A549 (cell line): ENCODE data around the gene MANF. TPM values are rescaled to one million over a fixed set of nuclear protein-coding genes. Genes with fewer than 3 reads are reported as not detected.

Experiments used
- ATAC-seq, 2 experiments: fragments of 200-7000 bp in 1 of 2; fragments of >200 bp in 1 of 2; cut with Nextera tagmentation in 1 of 2; cut with Tn5 transposase in 1 of 2; 3 replicates each; pipeline versions ENCODE4 v1.8.0 to v1.9.1; 2018 to 2020; ENCODE audit warnings: mild to moderate bottlenecking in 1 of 2, moderate library complexity in 1 of 2
- CTCF ChIA-PET: fragments of 300-600 bp; sonication (Branson Sonifier 250); formaldehyde crosslinking; extraction: SDS; loops from one replicate; lab custom pipeline; 2021; ENCODE audit warnings: antibody characterized with exemption, inconsistent platforms; lab: Yijun Ruan, JAX
- POLR2A ChIA-PET: fragments of 350-600 bp; formaldehyde crosslinking; extraction: SDS; loops from one replicate; lab custom pipeline; 2021; ENCODE audit warnings: antibody characterized with exemption, inconsistent platforms; lab: Yijun Ruan, JAX
- DNase-seq, 2 experiments: peaks; one replicate each; pipeline versions ENCODE4 v3.0.0 to v3.0.0-alpha.2; 2011 to 2016; ENCODE audit warnings: low read depth in 1 of 2, low spot score in 1 of 2
- FAIRE-seq: peaks from 2 replicates; lab custom pipeline; 2011; peaks lifted over from hg19 to GRCh38; lab: Jason Lieb, UNC
- H3K27ac ChIP-seq, 2 experiments: fragments of >200 bp; sonication (Bioruptor Twin); formaldehyde crosslinking; 3 replicates each; pipeline ENCODE4 v1.5.1; 2016 to 2017
- H3K4me1 ChIP-seq: fragments of >200 bp; sonication (Bioruptor Twin); formaldehyde crosslinking; 3 replicates; pipeline ENCODE4 v1.6.1; 2016
- H3K4me2 ChIP-seq: fragments of >200 bp; sonication (Bioruptor Twin); formaldehyde crosslinking; 3 replicates; pipeline ENCODE4 v1.6.1; 2016
- H3K4me3 ChIP-seq: fragments of >200 bp; sonication (Bioruptor Twin); formaldehyde crosslinking; 3 replicates; pipeline ENCODE4 v1.5.1; 2016
- H3K9me3 ChIP-seq: fragments of >200 bp; sonication (Bioruptor Twin); formaldehyde crosslinking; 3 replicates; pipeline ENCODE4 v1.6.1; 2016
- BCL3 ChIP-seq: fragments of >200 bp; sonication (Bioruptor Twin); formaldehyde crosslinking; IDR thresholded peaks from 3 replicates; pipeline ENCODE4 v1.6.1; 2016
- CBX2 ChIP-seq: fragments of 200-600 bp; sonication (generic); IDR thresholded peaks from 2 replicates; pipeline ENCODE4 v1.6.1; 2016; ENCODE audit warnings: low read depth, mild to moderate bottlenecking, borderline replicate concordance
- EHF ChIP-seq: fragments of 250-450 bp; sonication (Bioruptor Pico); IDR thresholded peaks from 2 replicates; pipeline ENCODE4 v1.5.0; 2020; ENCODE audit warnings: mild to moderate bottlenecking
- FOSL2 ChIP-seq, 2 experiments: fragments of 450-650 bp in 1 of 2; fragments of >200 bp in 1 of 2; sonication (Bioruptor Twin) in 1 of 2; formaldehyde crosslinking; IDR thresholded peaks; 2 replicates each; pipeline versions ENCODE4 v1.5.0 to v1.6.1; 2016 to 2020; ENCODE audit warnings: mild to moderate bottlenecking in 1 of 2, moderate library complexity in 1 of 2
- HOXA7 ChIP-seq: fragments of 250-450 bp; sonication (Bioruptor Pico); IDR thresholded peaks from 2 replicates; pipeline ENCODE4 v1.5.0; 2020; ENCODE audit warnings: mild to moderate bottlenecking, moderate library complexity
- JUN ChIP-seq, 2 experiments: fragments of >200 bp; sonication (Bioruptor Twin); formaldehyde crosslinking; IDR thresholded peaks; 2 replicates in 1 of 2; 3 replicates in 1 of 2; pipeline ENCODE4 v1.6.1; 2016 to 2017
- KDM1A ChIP-seq: fragments of 200-600 bp; sonication (generic); IDR thresholded peaks from 2 replicates; pipeline ENCODE4 v1.6.1; 2016; ENCODE audit warnings: low read depth, mild to moderate bottlenecking
- MAFK ChIP-seq: fragments of 450-650 bp; IDR thresholded peaks from 2 replicates; pipeline ENCODE4 v1.6.1; 2014; ENCODE audit not compliant: partially characterized antibody
- MAX ChIP-seq: IDR thresholded peaks from 2 replicates; pipeline ENCODE4 v1.6.1; 2012
- NFE2L2 ChIP-seq: fragments of 150-350 bp; conservative IDR thresholded peaks from 2 replicates; pipeline ENCODE4 v1.6.1; 2014; ENCODE audit warnings: low read length
- NPAS2 ChIP-seq: fragments of 250-450 bp; sonication (Bioruptor Pico); IDR thresholded peaks from 2 replicates; pipeline ENCODE4 v1.8.0; 2022; ENCODE audit warnings: mild to moderate bottlenecking, moderate library complexity, borderline replicate concordance
- NR3C1 ChIP-seq: fragments of >200 bp; sonication (Bioruptor Twin); formaldehyde crosslinking; IDR thresholded peaks from 3 replicates; pipeline ENCODE4 v1.6.1; 2017
- PHF8 ChIP-seq: fragments of 200-600 bp; sonication (generic); IDR thresholded peaks from 2 replicates; pipeline ENCODE4 v1.6.1; 2016; ENCODE audit warnings: low read depth, mild to moderate bottlenecking, antibody characterized with exemption, moderate library complexity, borderline replicate concordance
- POLR2A ChIP-seq: IDR thresholded peaks from 2 replicates; pipeline ENCODE4 v1.6.1; 2012; ENCODE audit warnings: mild to moderate bottlenecking, low read length
- POLR2AphosphoS2 ChIP-seq: conservative IDR thresholded peaks from 2 replicates; pipeline ENCODE4 v1.6.1; 2012; ENCODE audit warnings: low read length, improper control_type of control experiment, inconsistent platforms
- RFX5 ChIP-seq: fragments of 450-650 bp; IDR thresholded peaks from 2 replicates; pipeline ENCODE4 v1.7.1; 2014; ENCODE audit warnings: antibody characterized with exemption, mild to moderate bottlenecking, moderate library complexity
- RNF2 ChIP-seq: fragments of 200-600 bp; sonication (generic); IDR thresholded peaks from 2 replicates; pipeline ENCODE4 v1.6.1; 2016; ENCODE audit warnings: low read depth, mild to moderate bottlenecking, antibody characterized with exemption, moderate library complexity, borderline replicate concordance
- SMC3 ChIP-seq: fragments of >200 bp; sonication (Bioruptor Twin); formaldehyde crosslinking; IDR thresholded peaks from 3 replicates; pipeline ENCODE4 v1.6.1; 2018; ENCODE audit warnings: inconsistent platforms
- USF2 ChIP-seq: fragments of 450-650 bp; IDR thresholded peaks from 2 replicates; pipeline ENCODE4 v1.6.1; 2014; ENCODE audit warnings: antibody characterized with exemption
- ZSCAN20 ChIP-seq: fragments of 250-450 bp; sonication (Bioruptor Pico); IDR thresholded peaks from 2 replicates; pipeline ENCODE4 v1.8.0; 2022; ENCODE audit warnings: mild to moderate bottlenecking, moderate library complexity
- WGBS: methylation state at CpG from one replicate; pipeline ENCODE4 v1.1.6; 2017; ENCODE audit errors: missing lambda C conversion rate; 5-methylcytosine and 5-hydroxymethylcytosine counted together
- polyA minus RNA-seq: library from RNA; depleted of rRNA, polyadenylated mRNA; stranded (reverse); fragments of >200 nt; gene quantifications from 2 replicates; pipeline ENCODE4 v1.2.3, GENCODE V29; 2011; rRNA and poly(A)+ RNA removed
- polyA plus RNA-seq, 4 experiments: library from polyadenylated mRNA; depleted of rRNA in 3 of 4; stranded (reverse); fragments of >200 nt; fragmentation: RNase III in 1 of 4; extraction: RNeasy Plus Mini Kit Qiagen cat#74134 plus additional on column Dnase treatment in 1 of 4; gene quantifications; 2 replicates in 3 of 4; 3 replicates in 1 of 4; pipeline ENCODE4 v1.2.3, GENCODE V29; 2011 to 2017
- TF ChIP-seq, protein P1 (sequence below): fragments of 150-350 bp; IDR thresholded peaks from 2 replicates; pipeline ENCODE4 v1.6.1; 2014; ENCODE audit warnings: low read depth, mild to moderate bottlenecking, low read length
- TF ChIP-seq, protein P2 (sequence below): fragments of >200 bp; sonication (Bioruptor Twin); formaldehyde crosslinking; IDR thresholded peaks from 3 replicates; pipeline ENCODE4 v1.5.1; 2016

Gene MANF
- polyA plus RNA-seq (2011; rRNA removed) (62.8 and 84.9 TPM in 2 replicates), polyA plus RNA-seq (2017; fragmentation: RNase III; extraction: RNeasy Plus Mini Kit Qiagen cat#74134 plus additional on column Dnase treatment) (64.3 to 67.8 TPM (median 67.1 TPM) in 3 replicates), polyA minus RNA-seq (7.0 and 9.9 TPM in 2 replicates)
- 39.6 and 51.7 TPM in 2 replicates for polyA plus RNA-seq (2012; cell fraction: cytosol; rRNA removed)
- 10.4 and 16.3 TPM in 2 replicates for polyA plus RNA-seq (2012; cell fraction: nucleus; rRNA removed)

GRCh38 chr3:51384726-51385473, at the start of gene MANF:
Gene MANF, plus strand, starts transcription at chr3:51385291. Its CDS starts 52 bp downstream, at chr3:51385343.
- peak within 1 kb of the TSS; percentile 97 to 99 for H3K27ac ChIP-seq
- CTCF ChIA-PET = interaction anchor here (0.6 to 9.2 kb wide), 3 partner anchors 13 to 771 kb away, joined by 3 to 106 read pairs (median 10); partner anchors contain the start of genes CISH and MAPKAPK3
- ATAC-seq (peak; percentile 92 to 97), FAIRE-seq (no peak), DNase-seq (peak; percentile 95 to 98)
- H3K4me1 ChIP-seq = peaks cover 32% of the 10 kb centered on the region
- peak within 1 kb of the TSS; percentile 95 for H3K4me3 ChIP-seq
- H3K4me2 ChIP-seq = peak within 1 kb of the TSS; percentile 98
- no peaks in the 10 kb centered on the region for H3K9me3 ChIP-seq
- 0% methylated on average over 16 of the region's 65 CpGs for WGBS
- TF ChIP-seq USF2 (peak; percentile 23; the same call in 1 of the 2 replicates), BCL3 (peak; percentile 52; the same call in 1 of the 3 replicates), JUN (IDR thresholded peaks at IDR 0.05) (peak; percentile 24 to 69; a peak in 3 of 5 replicates), KDM1A (no peak), PHF8 (peak; percentile 72), RFX5 (peak; percentile 63; the same call in 1 of the 2 replicates), MAX (0 out of 2 replicates have a peak, but pooled peaks have one; percentile 8), POLR2A (peak; percentile 82), ZSCAN20 (CRISPR knock-in tag) (no peak)
- POLR2A ChIA-PET = interaction anchor here (0.6 to 1.6 kb wide), 7 partner anchors 42 to 816 kb away, joined by 3 to 9 read pairs (median 4); partner anchors contain the start of genes CISH, DCAF1 and HEMK1

- DNase-seq (no peak), ATAC-seq (no peak), FAIRE-seq (no peak)
- ChIA-PET CTCF (interaction anchor here (1.2 kb wide), 1 partner anchor 35 kb away, joined by 3 read pairs; no protein-coding TSS in a partner anchor), POLR2A (no interaction called here)
- Histone ChIP-seq H3K9me3 (no peaks in the 10 kb centered on the region), H3K27ac (no peak overlapping the region), H3K4me1 (peaks cover 18% of the 10 kb centered on the region), H3K4me2 (no peak overlapping the region), H3K4me3 (no peak overlapping the region)
- no peak for TF ChIP-seq RNF2
- no peak for TF ChIP-seq JUN (IDR thresholded peaks at IDR 0.05)
- TF ChIP-seq, protein P1, sequence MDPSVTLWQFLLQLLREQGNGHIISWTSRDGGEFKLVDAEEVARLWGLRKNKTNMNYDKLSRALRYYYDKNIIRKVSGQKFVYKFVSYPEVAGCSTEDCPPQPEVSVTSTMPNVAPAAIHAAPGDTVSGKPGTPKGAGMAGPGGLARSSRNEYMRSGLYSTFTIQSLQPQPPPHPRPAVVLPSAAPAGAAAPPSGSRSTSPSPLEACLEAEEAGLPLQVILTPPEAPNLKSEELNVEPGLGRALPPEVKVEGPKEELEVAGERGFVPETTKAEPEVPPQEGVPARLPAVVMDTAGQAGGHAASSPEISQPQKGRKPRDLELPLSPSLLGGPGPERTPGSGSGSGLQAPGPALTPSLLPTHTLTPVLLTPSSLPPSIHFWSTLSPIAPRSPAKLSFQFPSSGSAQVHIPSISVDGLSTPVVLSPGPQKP = no peak
- TF ChIP-seq USF2 = no peak
- no peak for TF ChIP-seq MAFK
- no peak for TF ChIP-seq POLR2AphosphoS2
- WGBS = no CpG with 5 or more reads among the region's 1 CpG
These were observed 48.8 kb upstream of the MANF start for GRCh38 chr3:51336261-51336660.

- FAIRE-seq (no peak), ATAC-seq (no peak)
- TF ChIP-seq EHF (no peak), USF2 (no peak), HOXA7 (no peak), FOSL2 (IDR thresholded peaks at IDR 0.05) (no peak), FOSL2 (CRISPR knock-in tag; IDR thresholded peaks at IDR 0.05) (no peak), SMC3 (no peak), NFE2L2 (no peak), NR3C1 (no peak), NPAS2 (CRISPR knock-in tag) (no peak), CBX2 (no peak)
- TF ChIP-seq, protein P2, sequence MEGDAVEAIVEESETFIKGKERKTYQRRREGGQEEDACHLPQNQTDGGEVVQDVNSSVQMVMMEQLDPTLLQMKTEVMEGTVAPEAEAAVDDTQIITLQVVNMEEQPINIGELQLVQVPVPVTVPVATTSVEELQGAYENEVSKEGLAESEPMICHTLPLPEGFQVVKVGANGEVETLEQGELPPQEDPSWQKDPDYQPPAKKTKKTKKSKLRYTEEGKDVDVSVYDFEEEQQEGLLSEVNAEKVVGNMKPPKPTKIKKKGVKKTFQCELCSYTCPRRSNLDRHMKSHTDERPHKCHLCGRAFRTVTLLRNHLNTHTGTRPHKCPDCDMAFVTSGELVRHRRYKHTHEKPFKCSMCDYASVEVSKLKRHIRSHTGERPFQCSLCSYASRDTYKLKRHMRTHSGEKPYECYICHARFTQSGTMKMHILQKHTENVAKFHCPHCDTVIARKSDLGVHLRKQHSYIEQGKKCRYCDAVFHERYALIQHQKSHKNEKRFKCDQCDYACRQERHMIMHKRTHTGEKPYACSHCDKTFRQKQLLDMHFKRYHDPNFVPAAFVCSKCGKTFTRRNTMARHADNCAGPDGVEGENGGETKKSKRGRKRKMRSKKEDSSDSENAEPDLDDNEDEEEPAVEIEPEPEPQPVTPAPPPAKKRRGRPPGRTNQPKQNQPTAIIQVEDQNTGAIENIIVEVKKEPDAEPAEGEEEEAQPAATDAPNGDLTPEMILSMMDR = no peak
- TF ChIP-seq, all 56 proteins: peak for 0
- CTCF ChIA-PET = no interaction called here
- POLR2A ChIA-PET = no interaction called here
- H3K27ac ChIP-seq = no peak overlapping the region
- H3K4me1 ChIP-seq = peaks cover 23% of the 10 kb centered on the region
- no peaks in the 10 kb centered on the region for H3K9me3 ChIP-seq
- DNase-seq = no peak
- WGBS = no CpG with 5 or more reads among the region's 1 CpG
- no peak overlapping the region for H3K4me3 ChIP-seq
- no peak overlapping the region for H3K4me2 ChIP-seq
These were observed 47.4 kb upstream of the MANF start for GRCh38 chr3:51337666-51338065.
